Measurements from ENCODE around the gene CTBP1.

The CTBP1 gene

DNA sequence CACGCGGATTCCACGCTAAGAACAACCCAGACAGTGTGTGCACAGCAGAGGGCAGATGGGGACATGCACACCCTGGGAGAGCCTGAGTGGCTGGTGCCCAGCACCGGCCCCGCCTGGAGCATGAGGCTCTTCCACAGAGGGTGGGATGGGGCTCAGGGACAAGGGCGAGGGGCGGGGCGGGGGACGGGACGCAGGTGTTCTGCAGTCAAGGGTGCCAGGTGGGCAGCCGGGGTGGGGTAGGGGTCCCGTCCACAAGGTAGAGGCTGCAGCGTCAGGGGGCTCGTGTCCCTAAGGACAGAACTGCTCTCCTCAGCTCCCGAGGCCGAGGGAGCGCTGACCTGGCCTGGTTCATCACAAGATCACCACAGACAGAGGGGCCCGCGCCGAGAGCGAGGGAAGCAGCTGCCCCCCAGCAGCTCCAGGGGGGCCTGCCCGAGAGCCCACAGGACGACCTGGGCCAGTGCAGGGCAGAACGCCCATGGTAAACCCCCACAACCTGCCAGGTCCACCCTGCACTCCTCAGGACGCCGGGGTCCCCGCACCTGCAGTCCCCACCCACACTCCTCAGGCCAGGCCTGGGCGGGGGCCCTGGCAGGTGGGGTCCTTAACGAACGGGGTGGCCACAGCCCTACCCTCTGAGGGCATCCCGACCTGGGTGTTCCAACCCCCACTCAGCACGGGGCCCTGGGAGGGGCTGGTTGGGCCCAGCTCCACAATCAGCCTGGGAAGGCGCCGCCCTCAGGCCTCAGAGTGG lies 26.7 kb downstream of the CTBP1 start:
- DNase-seq: no peak

- DNase-seq: no peak
These were observed 27.6 kb downstream of the CTBP1 start for GRCh38 chr4:1221155-1221870.

GRCh38 chr4:1220566-1220965 lies 28.4 kb downstream of the CTBP1 start:
- no peak for DNase-seq

GRCh38 chr4:1219566-1219950 lies 29.4 kb downstream of the CTBP1 start:
- DNase-seq: no peak

GRCh38 chr4:1218634-1219565 lies 30.0 kb downstream of the CTBP1 start:
- no peak for DNase-seq

DNA sequence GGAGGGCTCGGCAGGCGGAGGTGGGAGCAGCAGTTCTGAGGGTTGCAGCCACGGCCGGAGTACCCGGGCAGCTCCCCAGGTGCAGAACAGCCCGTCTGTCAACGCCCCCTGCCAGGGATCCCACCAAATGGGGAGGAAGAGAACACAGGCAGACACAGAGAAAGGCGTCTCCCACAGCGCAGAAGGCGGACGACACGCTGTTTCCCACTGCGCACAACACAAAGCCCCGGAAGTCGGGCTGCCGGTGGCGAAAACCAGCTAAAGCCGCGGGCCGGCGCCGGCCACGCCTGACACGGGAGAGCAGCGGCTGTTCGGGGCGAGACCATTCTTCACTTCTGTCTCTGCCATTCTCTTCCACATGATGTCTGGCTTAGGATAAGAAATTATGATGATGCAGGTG lies 31.6 kb downstream of the CTBP1 start:
- DNase-seq: no peak

DNA sequence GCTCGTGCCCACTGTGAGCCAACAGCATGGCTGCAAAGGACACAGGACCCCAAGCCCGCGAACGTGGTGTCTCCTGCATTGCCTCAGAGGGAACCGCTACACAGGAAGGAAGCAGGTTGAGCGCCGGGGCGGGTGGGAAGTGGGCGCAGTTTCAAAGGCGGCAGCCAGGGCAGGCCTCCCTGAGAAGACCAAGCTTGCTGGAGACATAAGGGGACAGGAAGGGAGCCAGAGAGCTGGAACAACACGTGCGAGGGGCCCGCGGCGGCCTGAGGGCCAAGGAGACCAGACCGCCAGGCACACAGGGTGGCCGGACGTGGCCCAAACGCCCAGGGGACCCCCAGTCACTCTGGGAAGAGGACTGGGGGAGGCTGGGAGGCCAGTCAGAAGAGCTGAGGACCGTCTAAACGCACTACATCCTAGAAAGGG lies 32.0 kb downstream of the CTBP1 start:
- DNase-seq: no peak

DNA sequence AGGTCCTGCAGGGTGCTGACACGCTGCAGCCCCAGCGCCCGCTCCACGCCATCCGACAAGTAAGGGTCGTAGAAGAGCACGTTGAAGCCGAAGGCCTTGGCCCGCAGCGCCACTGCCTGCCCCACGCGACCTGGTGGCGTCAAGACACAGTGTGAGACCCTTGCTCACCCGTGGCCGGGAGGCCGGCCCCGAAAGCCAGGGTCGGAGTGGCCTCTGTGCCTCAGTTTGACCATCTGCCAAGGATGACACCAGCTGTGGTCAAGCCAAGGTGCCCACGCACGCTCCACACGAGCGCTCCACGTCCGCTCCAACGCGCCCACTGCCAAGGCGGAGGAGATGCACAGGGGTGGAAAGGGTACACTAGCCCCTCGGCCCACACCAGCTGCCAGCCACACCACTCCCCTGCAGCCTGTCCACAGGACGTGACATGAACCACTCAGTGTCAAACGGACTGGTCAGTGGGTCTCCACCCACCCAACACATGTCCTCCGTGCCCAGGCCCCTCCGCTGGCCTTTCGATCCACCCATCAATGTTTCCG lies 32.8 kb downstream of the CTBP1 start:
- DNase-seq: no peak

GRCh38 chr4:1215141-1216075 lies 33.5 kb downstream of the CTBP1 start:
- DNase-seq: no peak

DNA sequence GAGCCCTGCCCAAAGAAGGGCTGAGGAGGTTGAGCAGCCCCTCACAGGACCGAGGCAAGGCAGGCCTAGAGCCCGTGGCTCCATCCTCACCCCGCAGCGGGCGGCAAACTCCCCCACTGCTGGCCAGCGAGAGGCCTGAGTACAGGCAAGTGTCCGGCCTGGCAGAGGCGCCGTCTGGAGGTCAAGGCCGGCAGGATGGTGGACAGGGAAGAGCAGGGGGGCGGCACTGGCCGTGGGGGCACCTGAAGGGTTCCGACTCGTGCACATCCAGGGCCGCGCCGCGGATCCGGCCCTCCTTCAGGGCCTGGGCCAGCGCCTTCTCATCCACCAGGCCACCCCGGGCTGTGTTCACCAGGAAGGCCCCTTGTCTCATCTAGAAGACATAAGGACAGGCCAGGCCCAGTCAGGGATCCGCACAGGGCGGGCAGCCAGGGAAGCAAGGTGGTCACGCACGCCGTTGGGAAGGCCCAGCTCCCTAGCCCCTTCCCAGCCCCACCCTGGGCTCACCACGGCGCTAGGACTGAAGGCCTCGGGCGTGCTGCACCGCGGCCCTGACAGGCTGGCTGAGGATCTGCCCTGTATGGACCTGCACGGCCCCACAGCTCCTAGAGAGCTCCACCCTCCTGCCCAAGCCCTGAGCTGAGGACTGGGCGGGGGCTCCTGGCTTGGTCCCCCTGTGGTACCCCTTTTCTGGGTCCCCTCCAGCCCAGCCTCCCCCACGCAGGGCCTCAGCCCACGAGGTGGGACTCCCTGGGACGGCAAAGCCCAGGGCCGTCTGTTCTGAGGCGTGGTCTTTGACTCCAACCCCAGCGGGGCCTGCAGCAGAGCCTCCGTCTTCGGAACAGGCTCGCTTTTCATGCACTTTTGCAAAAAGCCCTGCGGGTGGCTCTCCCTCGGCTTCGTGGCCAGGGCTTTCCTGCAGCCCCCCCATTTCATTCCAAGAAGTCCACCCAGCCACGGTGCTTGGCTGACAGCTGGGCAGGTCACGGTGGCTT lies 34.5 kb downstream of the CTBP1 start:
- DNase-seq: no peak

- no peak for DNase-seq
These were observed 35.5 kb downstream of the CTBP1 start for GRCh38 chr4:1213336-1213995.

- DNase-seq: no peak
These were observed 36.2 kb downstream of the CTBP1 start for GRCh38 chr4:1212546-1213335.

GRCh38 chr4:1211891-1212545 lies 36.9 kb downstream of the CTBP1 start:
- no peak for DNase-seq

DNA sequence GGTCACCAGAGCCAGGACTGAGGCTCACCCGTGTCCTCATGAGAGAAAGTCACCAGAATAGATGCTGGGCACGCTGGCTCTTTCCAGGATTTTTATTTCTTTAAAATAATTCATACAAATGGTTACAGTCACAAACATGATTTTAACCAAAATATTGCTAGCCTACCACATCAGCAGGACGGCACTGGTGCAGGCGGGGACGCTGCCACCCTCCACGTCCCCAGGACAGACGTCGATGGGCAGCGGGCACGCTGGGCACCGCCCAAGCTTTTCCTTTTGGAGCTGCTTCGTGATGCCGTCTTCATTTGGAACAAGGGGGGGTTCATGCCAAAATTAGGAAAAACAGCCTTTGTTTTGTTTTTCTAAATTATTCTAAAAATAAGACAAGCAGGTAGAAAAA lies 37.6 kb downstream of the CTBP1 start:
- DNase-seq: no peak

GRCh38 chr4:1210971-1211370 lies 38.0 kb downstream of the CTBP1 start:
- DNase-seq: no peak

GRCh38 chr4:1210241-1210841 lies 38.6 kb downstream of the CTBP1 start:
- no peak for DNase-seq

DNA sequence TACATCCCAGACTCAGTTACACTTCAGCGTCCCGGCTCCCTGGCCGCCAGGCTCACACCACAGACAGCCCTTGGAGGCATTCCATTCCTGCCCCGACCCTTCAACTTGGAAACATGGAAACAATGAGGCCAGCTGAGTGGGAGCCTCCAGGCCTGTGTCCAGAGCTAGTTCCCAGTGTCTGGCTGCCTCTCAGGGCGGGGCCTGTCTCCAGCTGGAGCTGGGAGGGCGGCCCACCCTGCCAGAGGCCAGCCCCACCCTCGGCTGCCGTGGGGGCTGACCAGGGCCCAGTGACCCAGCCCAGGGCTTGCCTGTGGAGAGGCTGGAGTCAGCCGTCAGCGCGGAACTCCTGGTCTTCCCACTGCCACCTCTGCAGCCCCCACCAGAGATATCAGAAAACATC lies 39.1 kb downstream of the CTBP1 start:
- DNase-seq: no peak

DNA sequence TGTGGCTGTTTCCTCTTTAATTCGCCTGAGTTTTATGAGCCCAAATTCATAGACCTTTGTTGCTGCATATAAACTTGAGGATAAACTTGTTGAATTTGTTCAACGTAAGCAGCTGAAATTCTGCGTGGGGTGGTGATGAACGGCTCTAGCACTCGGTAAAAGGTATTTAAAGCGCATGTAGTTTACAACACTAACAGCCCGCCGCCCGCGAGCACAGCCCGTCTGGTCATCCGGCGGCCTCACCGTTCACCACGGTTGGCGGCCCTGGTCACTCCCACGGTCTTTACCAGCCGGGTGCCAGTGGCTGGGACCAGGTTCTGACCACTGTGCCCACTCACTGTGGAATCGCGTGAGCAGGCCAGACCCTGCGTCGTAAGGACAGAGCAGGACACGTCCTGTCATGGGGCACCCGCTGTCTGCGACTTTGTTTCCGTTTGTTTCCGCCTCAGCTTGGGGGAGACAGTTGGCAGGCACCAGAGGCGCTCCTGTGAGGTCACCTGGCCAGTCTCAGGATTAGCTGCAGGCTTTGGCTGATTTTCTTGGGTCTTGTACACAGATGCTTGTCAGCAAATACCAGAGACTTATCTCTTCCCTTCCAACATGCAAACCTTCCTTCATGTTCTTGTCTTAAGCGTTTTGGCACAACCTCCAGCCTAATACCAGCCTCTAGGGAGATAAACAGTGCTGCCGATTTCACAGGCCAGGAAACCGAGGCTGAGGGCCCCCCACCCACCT lies 39.8 kb downstream of the CTBP1 start:
- no peak for DNase-seq

All from NCI-H2171 treated with DMSO at 0.1 percent for 48 hours (cell line).